ENCODE data around the gene FAM193A.

The FAM193A gene

GRCh38 chr4:2576290-2576689, 39.8 kb downstream of the FAM193A start:
- no peak for DNase-seq (ENCODE audit: low read depth)
- no peak for TF ChIP-seq CTCF (IDR thresholded peaks at IDR 0.05; ENCODE audit: control insufficient read depth, extremely low read depth, insufficient read depth)
- no peak overlapping the region for H3K4me3 ChIP-seq (ENCODE audit: low read depth, low read length)

- no peak overlapping the region for H3K4me3 ChIP-seq (ENCODE audit: low read depth, low read length)
- no peak for DNase-seq (ENCODE audit: low read depth)
- no peak for TF ChIP-seq CTCF (IDR thresholded peaks at IDR 0.05; ENCODE audit: control insufficient read depth, extremely low read depth, insufficient read depth)
Observed at GRCh38 chr4:2578106-2578505, 41.7 kb downstream of the FAM193A start.

GRCh38 chr4:2579910-2580309, 43.5 kb downstream of the FAM193A start:
- TF ChIP-seq CTCF (IDR thresholded peaks at IDR 0.05; ENCODE audit: control insufficient read depth, extremely low read depth, insufficient read depth) = no peak
- no peak for DNase-seq (ENCODE audit: low read depth)
- no peak overlapping the region for H3K4me3 ChIP-seq (ENCODE audit: low read depth, low read length)

GRCh38 chr4:2583092-2583491, 46.6 kb downstream of the FAM193A start:
- no peak for DNase-seq (ENCODE audit: low read depth)
- no peak for TF ChIP-seq CTCF (IDR thresholded peaks at IDR 0.05; ENCODE audit: control insufficient read depth, extremely low read depth, insufficient read depth)
- H3K4me3 ChIP-seq (ENCODE audit: low read depth, low read length) = peak overlapping the region; percentile 22; the same call in 1 of the 2 replicates

- peak; percentile 63 for DNase-seq (ENCODE audit: low read depth)
- H3K4me3 ChIP-seq (ENCODE audit: low read depth, low read length) = peak overlapping the region; percentile 22; the same call in 1 of the 2 replicates
- TF ChIP-seq CTCF (IDR thresholded peaks at IDR 0.05; ENCODE audit: control insufficient read depth, extremely low read depth, insufficient read depth) = no peak
Observed at GRCh38 chr4:2583517-2583916, 47.1 kb downstream of the FAM193A start.

- no peak for DNase-seq (ENCODE audit: low read depth)
- no peak overlapping the region for H3K4me3 ChIP-seq (ENCODE audit: low read depth, low read length)
- TF ChIP-seq CTCF (IDR thresholded peaks at IDR 0.05; ENCODE audit: control insufficient read depth, extremely low read depth, insufficient read depth) = no peak
Observed at GRCh38 chr4:2586502-2586901, 50.1 kb downstream of the FAM193A start.

GRCh38 chr4:2587213-2587823, 50.9 kb downstream of the FAM193A start:
- no peak for TF ChIP-seq CTCF (IDR thresholded peaks at IDR 0.05; ENCODE audit: control insufficient read depth, extremely low read depth, insufficient read depth)
- DNase-seq (ENCODE audit: low read depth) = no peak
- no peak overlapping the region for H3K4me3 ChIP-seq (ENCODE audit: low read depth, low read length)

All from LNCaP clone FGC (cell line).